HepG2 (cell line): ENCODE results near the gene FCER1G. TPM values are rescaled to one million over a fixed set of nuclear protein-coding genes. Genes with fewer than 3 reads are reported as not detected.

Source experiments
- ASH2L ChIP-seq: fragments of 300-600, 200-600 bp; sonication (generic); IDR thresholded peaks from 2 replicates; pipeline ENCODE4 v1.7.0; 2017; ENCODE audit warnings: low read depth, mild to moderate bottlenecking, moderate library complexity, mixed read lengths, low read length; ENCODE audit not compliant: insufficient read length
- ETV5 ChIP-seq: IDR thresholded peaks from 2 replicates; pipeline ENCODE4 v1.6.1; 2018; ENCODE audit warnings: missing biosample characterization, missing genetic modification reagents, inconsistent platforms, borderline replicate concordance
- FOXO4 ChIP-seq: sonication (generic); formaldehyde crosslinking; conservative IDR thresholded peaks from 2 replicates; pipeline ENCODE4 v1.8.1; 2023; ENCODE audit warnings: missing genetic modification reagents
- HES4 ChIP-seq: sonication (generic); formaldehyde crosslinking; IDR thresholded peaks from 2 replicates; pipeline ENCODE4 v1.9.0; 2021; ENCODE audit warnings: mild to moderate bottlenecking, missing genetic modification reagents, borderline replicate concordance
- KAT7 ChIP-seq: IDR thresholded peaks from 2 replicates; pipeline ENCODE4 v1.6.1; 2018; ENCODE audit warnings: borderline replicate concordance, missing compliant biosample characterization
- KDM2A ChIP-seq: sonication (generic); formaldehyde crosslinking; IDR thresholded peaks from 2 replicates; pipeline ENCODE4 v1.4.0; 2020; ENCODE audit warnings: low read depth, missing genetic modification reagents, borderline replicate concordance
- PHF5A ChIP-seq: IDR thresholded peaks from one replicate; pipeline ENCODE4 v1.6.1; 2018; ENCODE audit warnings: low read depth, missing genetic modification reagents; ENCODE audit not compliant: unreplicated experiment
- SMC3 ChIP-seq: IDR thresholded peaks from 2 replicates; pipeline ENCODE4 v1.6.1; 2011; ENCODE audit warnings: low read length, improper control_type of control experiment
- TAF15 ChIP-seq: fragments of 200-400 bp; formaldehyde crosslinking; IDR thresholded peaks from one replicate; pipeline ENCODE4 v1.6.1; 2018; ENCODE audit warnings: mild to moderate bottlenecking, low read depth, low read length; ENCODE audit not compliant: poor library complexity, severe bottlenecking
- THAP7 ChIP-seq: sonication (generic); formaldehyde crosslinking; IDR thresholded peaks from 2 replicates; pipeline ENCODE4 v1.8.1; 2023; ENCODE audit warnings: mild to moderate bottlenecking, missing genetic modification reagents
- YEATS2 ChIP-seq: sonication (generic); formaldehyde crosslinking; IDR thresholded peaks from 2 replicates; pipeline ENCODE4 v1.4.0; 2020; ENCODE audit warnings: missing genetic modification reagents, borderline replicate concordance
- ZBTB7A ChIP-seq: sonication (generic); formaldehyde crosslinking; IDR thresholded peaks from 2 replicates; pipeline ENCODE4 v1.8.0; 2022; ENCODE audit warnings: mild to moderate bottlenecking, missing genetic modification reagents
- ZBTB7B ChIP-seq: sonication (generic); formaldehyde crosslinking; IDR thresholded peaks from 2 replicates; pipeline ENCODE4 v1.4.0; 2020; ENCODE audit warnings: missing genetic modification reagents
- ZNF232 ChIP-seq: sonication (generic); formaldehyde crosslinking; IDR thresholded peaks from 2 replicates; pipeline ENCODE4 v1.4.0; 2020; ENCODE audit warnings: missing genetic modification reagents, borderline replicate concordance
- ZNF414 ChIP-seq: sonication (generic); formaldehyde crosslinking; IDR thresholded peaks from 2 replicates; pipeline ENCODE4 v1.5.0; 2020; ENCODE audit warnings: missing genetic modification reagents
- ZNF513 ChIP-seq: sonication (generic); formaldehyde crosslinking; conservative IDR thresholded peaks from 2 replicates; pipeline ENCODE4 v1.5.0; 2020; ENCODE audit warnings: missing genetic modification reagents
- ZNF607 ChIP-seq: sonication (generic); formaldehyde crosslinking; IDR thresholded peaks from 2 replicates; pipeline ENCODE4 v1.5.1; 2020; ENCODE audit warnings: missing genetic modification reagents, mild to moderate bottlenecking, borderline replicate concordance
- ZSCAN30 ChIP-seq: sonication (generic); formaldehyde crosslinking; IDR thresholded peaks from 2 replicates; pipeline ENCODE4 v1.5.0; 2020; ENCODE audit warnings: mild to moderate bottlenecking, missing genetic modification reagents
- polyA plus RNA-seq, 8 experiments: library from polyadenylated mRNA; depleted of rRNA in 3 of 8; stranded (reverse) in 7 of 8; unstranded in 1 of 8; fragments of >200 nt; fragmentation: Illumina TruSeq in 4 of 8; extraction: Trizol in 4 of 8; gene quantifications; 2 replicates each; pipeline versions ENCODE4 v1.2.1 to v1.2.3, GENCODE V29; 2011 to 2016; ENCODE audit warnings: low read depth in 4 of 8, missing spikeins in 1 of 8, mixed read lengths in 1 of 8; ENCODE audit not compliant: insufficient read depth in 1 of 8
- total RNA-seq, 5 experiments: library from RNA; depleted of rRNA; stranded (reverse); fragments of >200 nt; fragmentation: Illumina TruSeq; extraction: Trizol; gene quantifications; 2 replicates each; pipeline ENCODE4 v1.2.3, GENCODE V29; 2016; ENCODE audit warnings: low read depth in 1 of 5
- TF ChIP-seq, protein P1 (sequence below), 2 experiments: sonication (generic) in 1 of 2; formaldehyde crosslinking in 1 of 2; IDR thresholded peaks; 2 replicates each; pipeline versions ENCODE4 v1.4.0 to v1.6.1; 2018 to 2020; ENCODE audit warnings: missing genetic modification reagents in 2 of 2, borderline replicate concordance in 1 of 2, low read depth in 1 of 2, mild to moderate bottlenecking in 1 of 2, missing biosample characterization in 1 of 2
- TF ChIP-seq, protein P2 (sequence below): sonication (generic); formaldehyde crosslinking; IDR thresholded peaks from 2 replicates; pipeline ENCODE4 v1.8.0; 2022; ENCODE audit warnings: mild to moderate bottlenecking, missing genetic modification reagents, borderline replicate concordance

FCER1G gene
- total and polyA plus RNA-seq, 2 of the 13 experiments (the other 11 are each of a cell fraction or from before 2014, with no cell fraction given): 1.3 to 6.4 TPM

DNA sequence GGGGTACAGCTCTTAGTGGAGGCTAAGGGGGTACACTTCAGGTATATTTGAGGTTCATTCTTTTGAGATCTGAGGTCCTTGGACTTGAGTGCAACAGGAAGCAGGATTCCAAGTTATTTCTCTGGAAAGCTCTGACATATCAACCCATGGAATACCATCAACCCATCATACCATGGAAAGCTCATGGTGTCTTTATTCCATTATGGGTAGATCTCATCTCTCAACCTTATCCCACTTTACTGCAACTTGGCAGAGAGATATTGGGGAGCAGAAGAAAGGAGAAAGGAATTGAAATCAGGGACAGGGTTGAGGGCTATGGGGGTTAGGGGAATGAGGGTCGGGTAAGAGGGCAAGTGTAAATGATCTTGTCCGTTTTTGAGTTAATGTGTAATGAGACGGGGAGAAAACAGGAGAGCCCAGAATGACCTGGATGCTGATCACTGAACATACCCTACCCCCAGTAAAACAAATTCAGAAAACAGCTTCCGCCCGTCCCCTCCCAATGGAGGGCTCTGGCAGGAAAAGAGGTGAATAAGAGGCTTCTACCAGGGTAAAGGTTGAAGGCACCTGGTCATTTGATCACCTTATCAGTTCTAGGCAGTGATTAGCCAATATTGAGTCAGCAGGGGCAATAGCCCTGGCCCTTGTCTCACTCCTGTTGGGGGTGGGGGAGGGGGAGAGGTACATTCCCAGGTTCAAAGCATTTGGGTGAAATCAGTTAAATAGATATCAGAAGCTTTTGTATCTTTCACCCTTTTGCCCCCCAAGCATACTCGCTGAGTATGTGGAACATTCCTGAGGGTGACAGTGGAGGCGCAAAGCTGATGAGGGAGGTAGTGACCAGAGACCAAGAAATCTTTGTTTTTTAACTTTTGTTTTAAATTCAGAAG lies 9.0 kb downstream of the FCER1G start (continued):
- TF ChIP-seq, protein P1, sequence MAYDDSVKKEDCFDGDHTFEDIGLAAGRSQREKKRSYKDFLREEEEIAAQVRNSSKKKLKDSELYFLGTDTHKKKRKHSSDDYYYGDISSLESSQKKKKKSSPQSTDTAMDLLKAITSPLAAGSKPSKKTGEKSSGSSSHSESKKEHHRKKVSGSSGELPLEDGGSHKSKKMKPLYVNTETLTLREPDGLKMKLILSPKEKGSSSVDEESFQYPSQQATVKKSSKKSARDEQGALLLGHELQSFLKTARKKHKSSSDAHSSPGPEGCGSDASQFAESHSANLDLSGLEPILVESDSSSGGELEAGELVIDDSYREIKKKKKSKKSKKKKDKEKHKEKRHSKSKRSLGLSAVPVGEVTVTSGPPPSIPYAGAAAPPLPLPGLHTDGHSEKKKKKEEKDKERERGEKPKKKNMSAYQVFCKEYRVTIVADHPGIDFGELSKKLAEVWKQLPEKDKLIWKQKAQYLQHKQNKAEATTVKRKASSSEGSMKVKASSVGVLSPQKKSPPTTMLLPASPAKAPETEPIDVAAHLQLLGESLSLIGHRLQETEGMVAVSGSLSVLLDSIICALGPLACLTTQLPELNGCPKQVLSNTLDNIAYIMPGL (CRISPR knock-in tag; IDR thresholded peaks at IDR 0.05; ENCODE audit: borderline replicate concordance in 1 of 2, low read depth in 1 of 2): no peak; a peak in 1 of 4 replicates
- TF ChIP-seq ZNF607 (no peak), TAF15 (no peak), ASH2L (peak; percentile 93), THAP7 (CRISPR knock-in tag) (no peak), ZBTB7A (CRISPR knock-in tag) (no peak; the same call in 1 of the 2 replicates), ZNF232 (CRISPR knock-in tag) (peak; percentile 78; the same call in 1 of the 2 replicates), SMC3 (peak; percentile 30; the same call in 1 of the 2 replicates), KAT7 (CRISPR knock-in tag) (no peak), YEATS2 (no peak), ETV5 (peak; percentile 98), HES4 (CRISPR knock-in tag) (no peak), ZNF513 (CRISPR knock-in tag) (no peak), PHF5A (CRISPR knock-in tag) (no peak), KDM2A (CRISPR knock-in tag) (peak; percentile 27; the same call in 1 of the 2 replicates), FOXO4 (CRISPR knock-in tag) (no peak), ZNF414 (CRISPR knock-in tag) (peak; percentile 28), ZBTB7B (CRISPR knock-in tag) (peak; percentile 77), ZSCAN30 (no peak)
- TF ChIP-seq, protein P2, sequence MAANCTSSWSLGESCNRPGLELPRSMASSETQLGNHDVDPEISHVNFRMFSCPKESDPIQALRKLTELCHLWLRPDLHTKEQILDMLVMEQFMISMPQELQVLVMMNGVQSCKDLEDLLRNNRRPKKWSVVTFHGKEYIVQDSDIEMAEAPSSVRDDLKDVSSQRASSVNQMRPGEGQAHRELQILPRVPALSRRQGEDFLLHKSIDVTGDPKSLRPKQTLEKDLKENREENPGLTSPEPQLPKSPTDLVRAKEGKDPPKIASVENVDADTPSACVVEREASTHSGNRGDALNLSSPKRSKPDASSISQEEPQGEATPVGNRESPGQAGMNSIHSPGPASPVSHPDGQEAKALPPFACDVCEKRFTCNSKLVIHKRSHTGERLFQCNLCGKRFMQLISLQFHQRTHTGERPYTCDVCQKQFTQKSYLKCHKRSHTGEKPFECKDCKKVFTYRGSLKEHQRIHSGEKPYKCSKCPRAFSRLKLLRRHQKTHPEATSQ (CRISPR knock-in tag): no peak; the same call in 1 of the 2 replicates
